Spleen (tissue), 7 donors: ENCODE measurements around the gene CNTN5.

Source experiments
- POLR2A ChIP-seq, 3 donors: fragments of 450-650 bp; IDR thresholded peaks; one replicate each; pipeline ENCODE4 v1.5.1; 2017; ENCODE audit warnings: antibody characterized with exemption in 3 of 3, mild to moderate bottlenecking in 1 of 3
- POLR2AphosphoS5 ChIP-seq, 3 donors: sonication (generic); formaldehyde crosslinking; IDR thresholded peaks; one replicate each; pipeline ENCODE4 v1.5.1; 2017; ENCODE audit warnings: antibody characterized with exemption in 3 of 3
- TF ChIP-seq, protein P1 (sequence below), 11 experiments: fragments of 200-600 bp in 7 of 11; fragments of 450-650 bp in 4 of 11; sonication (generic) in 4 of 11; IDR thresholded peaks in 8 of 11; conservative IDR thresholded peaks in 3 of 11; 1 replicate in 7 of 11; 2 replicates in 4 of 11; pipeline versions ENCODE4 v1.4.0 to v1.8.0; 2016 to 2021; ENCODE audit warnings: antibody characterized with exemption in 11 of 11, inconsistent platforms in 4 of 11, mild to moderate bottlenecking in 1 of 11
- donor health status: DM: no; HTN: no; CAD: no; lungs with moderate emphysema.
- donor health status: DM: no; HTN: no; CAD: no.
- donor health status: DM: no; HTN: no; CAD: no.

DNA sequence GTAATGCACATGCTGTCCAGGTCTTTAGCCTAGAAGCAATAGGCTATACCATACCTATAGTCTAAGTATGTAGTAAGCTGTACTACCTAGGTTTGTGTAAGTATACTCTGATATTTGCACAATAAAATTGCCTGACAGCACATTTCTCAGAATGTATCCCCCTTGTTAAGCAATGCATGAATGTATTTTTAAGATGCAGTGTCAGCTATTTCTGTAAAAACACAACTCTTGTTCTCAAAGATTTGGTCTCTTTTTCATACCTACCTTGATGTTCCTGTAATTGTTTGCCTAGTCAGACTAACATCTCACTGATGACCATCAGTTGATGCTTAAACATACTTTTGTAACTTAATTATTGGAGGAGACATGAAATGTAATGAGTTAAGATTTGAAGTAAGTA lies 619.9 kb downstream of the CNTN5 start:
- TF ChIP-seq, protein P1, sequence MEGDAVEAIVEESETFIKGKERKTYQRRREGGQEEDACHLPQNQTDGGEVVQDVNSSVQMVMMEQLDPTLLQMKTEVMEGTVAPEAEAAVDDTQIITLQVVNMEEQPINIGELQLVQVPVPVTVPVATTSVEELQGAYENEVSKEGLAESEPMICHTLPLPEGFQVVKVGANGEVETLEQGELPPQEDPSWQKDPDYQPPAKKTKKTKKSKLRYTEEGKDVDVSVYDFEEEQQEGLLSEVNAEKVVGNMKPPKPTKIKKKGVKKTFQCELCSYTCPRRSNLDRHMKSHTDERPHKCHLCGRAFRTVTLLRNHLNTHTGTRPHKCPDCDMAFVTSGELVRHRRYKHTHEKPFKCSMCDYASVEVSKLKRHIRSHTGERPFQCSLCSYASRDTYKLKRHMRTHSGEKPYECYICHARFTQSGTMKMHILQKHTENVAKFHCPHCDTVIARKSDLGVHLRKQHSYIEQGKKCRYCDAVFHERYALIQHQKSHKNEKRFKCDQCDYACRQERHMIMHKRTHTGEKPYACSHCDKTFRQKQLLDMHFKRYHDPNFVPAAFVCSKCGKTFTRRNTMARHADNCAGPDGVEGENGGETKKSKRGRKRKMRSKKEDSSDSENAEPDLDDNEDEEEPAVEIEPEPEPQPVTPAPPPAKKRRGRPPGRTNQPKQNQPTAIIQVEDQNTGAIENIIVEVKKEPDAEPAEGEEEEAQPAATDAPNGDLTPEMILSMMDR (IDR thresholded peaks at IDR 0.05 in 8 of 11, conservative IDR thresholded peaks at IDR 0.05 in 3 of 11): no peak
- TF ChIP-seq POLR2AphosphoS5 (IDR thresholded peaks at IDR 0.05) (no peak), POLR2A (IDR thresholded peaks at IDR 0.05) (no peak)
